ENCODE measurements around the gene LONP1.

LONP1 gene

DNA sequence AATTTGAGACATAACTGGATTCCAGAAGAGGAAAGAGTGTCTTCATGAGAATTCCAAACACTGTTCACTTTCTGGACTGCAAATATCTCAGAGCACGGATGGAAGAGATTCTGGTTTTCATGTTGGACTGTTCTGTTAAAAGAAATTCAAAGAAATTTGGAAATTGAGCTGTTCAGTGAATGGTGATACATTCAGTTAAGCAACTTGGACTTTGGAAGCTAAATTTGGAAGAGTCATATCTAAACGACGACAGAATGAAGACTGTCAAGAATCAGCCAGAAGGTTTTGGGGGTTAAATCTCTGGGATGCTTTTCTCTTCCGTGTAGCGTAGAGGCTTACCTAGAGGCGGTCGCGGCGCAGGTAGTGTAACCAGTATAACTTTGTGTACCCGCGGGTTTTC is 71.5 kb downstream of the LONP1 start:
- no peak for DNase-seq (ENCODE audit: low read depth, low spot score)

GRCh38 chr19:5646703-5647102 is 73.2 kb downstream of the LONP1 start:
- DNase-seq (ENCODE audit: low read depth, low spot score): no peak

DNA sequence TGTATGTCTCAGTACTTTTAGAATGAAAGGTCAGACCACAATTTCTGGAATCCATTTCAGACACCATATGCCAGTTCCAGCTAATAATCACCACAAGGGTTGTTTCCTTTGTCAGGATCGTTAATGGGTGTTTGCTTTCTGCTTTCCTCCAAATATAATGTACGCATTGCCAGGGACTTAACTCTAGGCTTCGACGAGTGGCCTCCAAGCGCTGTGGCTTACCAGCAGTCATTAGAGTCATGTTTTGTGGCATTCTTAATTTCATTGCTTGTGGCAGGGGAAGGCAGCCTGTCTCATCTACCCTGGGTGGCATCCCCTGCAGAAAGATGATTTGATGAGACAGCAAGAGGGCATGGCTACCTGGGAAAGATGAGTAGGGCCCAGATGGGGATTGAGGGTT is 74.5 kb downstream of the LONP1 start:
- no peak for DNase-seq (ENCODE audit: low read depth, low spot score)

DNA sequence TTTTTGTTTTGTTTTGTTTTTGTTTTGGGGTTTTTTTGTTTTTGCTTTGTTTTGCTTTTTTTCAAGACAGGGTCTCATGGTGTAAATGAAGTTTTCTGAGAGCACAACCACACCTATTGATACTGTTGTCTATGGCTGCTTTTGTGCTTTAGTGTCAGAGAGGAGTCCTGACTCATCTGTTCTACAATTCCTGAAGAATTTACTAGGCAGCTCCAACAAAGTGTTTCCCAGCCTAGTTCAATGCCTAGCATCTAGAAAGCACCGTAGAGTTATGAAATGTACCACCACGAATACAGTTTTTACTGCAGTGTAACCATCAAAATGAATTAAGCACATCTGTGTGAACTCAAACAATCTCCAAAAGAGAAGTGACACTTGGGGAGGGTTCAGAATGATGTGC is 75.9 kb downstream of the LONP1 start:
- no peak for DNase-seq (ENCODE audit: low read depth, low spot score)

GRCh38 chr19:5643060-5643459 is 76.9 kb downstream of the LONP1 start:
- no peak for DNase-seq (ENCODE audit: low read depth, low spot score)

- DNase-seq (ENCODE audit: low read depth, low spot score): no peak
These were observed 77.7 kb downstream of the LONP1 start for GRCh38 chr19:5642204-5642603.

Measured in ELF-1 (cell line).